ENCODE results near the gene HK1.

Gene HK1

DNA sequence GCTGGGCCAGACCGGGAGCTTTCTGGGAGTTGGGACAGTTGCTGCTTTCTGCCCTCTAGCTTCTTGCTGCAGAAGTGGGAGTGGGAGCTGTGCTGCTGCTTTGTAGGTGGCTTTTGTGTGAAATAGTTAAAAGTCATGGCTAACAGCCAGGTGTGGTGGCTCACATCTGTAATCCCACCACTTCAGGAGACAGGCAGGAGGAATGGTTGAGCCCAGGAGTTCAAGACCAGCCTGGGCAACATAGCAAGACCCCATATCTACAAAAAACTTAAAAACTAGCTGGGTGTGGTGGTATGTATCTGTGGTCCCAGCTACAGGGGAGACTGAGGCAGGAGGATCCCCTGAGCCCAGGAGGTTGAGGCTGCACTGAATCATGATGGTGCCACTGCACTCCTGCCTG, 124.8 kb downstream of the HK1 start:
- H2AFZ ChIP-seq (ENCODE audit: low read length, unreplicated experiment): no peak overlapping the region

GRCh38 chr10:69403519-69403918, 125.2 kb downstream of the HK1 start:
- Histone ChIP-seq H3K27me3 (ENCODE audit: insufficient read depth, low read length) (no peaks in the 10 kb centered on the region), H2AFZ (ENCODE audit: low read length, unreplicated experiment) (no peak overlapping the region), H3K27ac (ENCODE audit: low read depth, low read length) (peak overlapping the region; percentile 43), H3K79me2 (ENCODE audit: control insufficient read depth, insufficient read depth, low read length, unreplicated experiment) (no peaks in the 10 kb centered on the region), H3K36me3 (ENCODE audit: insufficient read depth, low read length) (peaks cover 5% of the 10 kb centered on the region; the same call in 1 of the 2 replicates), H3K4me3 (ENCODE audit: low read depth, low read length) (no peak overlapping the region), H3K4me1 (ENCODE audit: control insufficient read depth, insufficient read depth, low read length, unreplicated experiment) (peaks cover 46% of the 10 kb centered on the region)

More for the DNA sequence above, 124.8 kb downstream of the HK1 start:
- H3K4me1 ChIP-seq (ENCODE audit: control insufficient read depth, insufficient read depth, low read length, unreplicated experiment): peaks cover 47% of the 10 kb centered on the region
- no peaks in the 10 kb centered on the region for H3K79me2 ChIP-seq (ENCODE audit: control insufficient read depth, insufficient read depth, low read length, unreplicated experiment)
- H3K36me3 ChIP-seq (ENCODE audit: insufficient read depth, low read length): peaks cover 7% of the 10 kb centered on the region; the same call in 1 of the 2 replicates
- H3K27ac ChIP-seq (ENCODE audit: low read depth, low read length): no peak overlapping the region
- no peak overlapping the region for H3K4me3 ChIP-seq (ENCODE audit: low read depth, low read length)
- no peaks in the 10 kb centered on the region for H3K27me3 ChIP-seq (ENCODE audit: insufficient read depth, low read length)

DNA sequence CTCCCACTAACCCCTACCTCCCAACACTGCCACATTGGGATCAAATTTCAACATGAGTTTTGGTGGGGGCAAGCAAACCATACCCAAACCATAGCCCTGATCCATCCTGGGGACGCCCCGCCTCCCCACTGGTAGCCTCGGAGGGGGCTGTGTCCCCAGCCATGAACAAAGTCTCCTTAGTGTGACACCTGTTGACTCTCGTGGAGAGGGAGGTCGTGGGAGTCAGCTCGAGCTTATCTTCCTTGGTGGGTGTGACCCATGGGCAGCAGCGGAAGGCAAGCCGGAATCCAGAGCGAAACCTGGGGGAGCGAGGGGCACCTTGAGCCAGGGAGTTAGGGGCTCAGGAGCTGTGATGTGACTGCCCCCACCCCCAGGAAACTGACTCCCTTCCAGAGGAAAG, 126.5 kb downstream of the HK1 start:
- Histone ChIP-seq H3K79me2 (ENCODE audit: control insufficient read depth, insufficient read depth, low read length, unreplicated experiment) (no peaks in the 10 kb centered on the region), H3K36me3 (ENCODE audit: insufficient read depth, low read length) (no peaks in the 10 kb centered on the region), H2AFZ (ENCODE audit: low read length, unreplicated experiment) (no peak overlapping the region), H3K4me3 (ENCODE audit: low read depth, low read length) (no peak overlapping the region), H3K27me3 (ENCODE audit: insufficient read depth, low read length) (no peaks in the 10 kb centered on the region), H3K27ac (ENCODE audit: low read depth, low read length) (no peak overlapping the region; the same call in 1 of the 2 replicates), H3K4me1 (ENCODE audit: control insufficient read depth, insufficient read depth, low read length, unreplicated experiment) (peaks cover 51% of the 10 kb centered on the region)

GRCh38 chr10:69405221-69405620, 126.9 kb downstream of the HK1 start:
- no peaks in the 10 kb centered on the region for H3K79me2 ChIP-seq (ENCODE audit: control insufficient read depth, insufficient read depth, low read length, unreplicated experiment)
- no peak overlapping the region for H3K4me3 ChIP-seq (ENCODE audit: low read depth, low read length)
- H2AFZ ChIP-seq (ENCODE audit: low read length, unreplicated experiment): no peak overlapping the region
- no peaks in the 10 kb centered on the region for H3K27me3 ChIP-seq (ENCODE audit: insufficient read depth, low read length)
- no peaks in the 10 kb centered on the region for H3K36me3 ChIP-seq (ENCODE audit: insufficient read depth, low read length)
- H3K4me1 ChIP-seq (ENCODE audit: control insufficient read depth, insufficient read depth, low read length, unreplicated experiment): peaks cover 51% of the 10 kb centered on the region
- no peak overlapping the region; the same call in 1 of the 2 replicates for H3K27ac ChIP-seq (ENCODE audit: low read depth, low read length)

GRCh38 chr10:69406302-69406811, 128.1 kb downstream of the HK1 start:
- Histone ChIP-seq H2AFZ (ENCODE audit: low read length, unreplicated experiment) (no peak overlapping the region), H3K27ac (ENCODE audit: low read depth, low read length) (no peak overlapping the region), H3K4me1 (ENCODE audit: control insufficient read depth, insufficient read depth, low read length, unreplicated experiment) (peaks cover 51% of the 10 kb centered on the region), H3K4me3 (ENCODE audit: low read depth, low read length) (no peak overlapping the region), H3K36me3 (ENCODE audit: insufficient read depth, low read length) (no peaks in the 10 kb centered on the region), H3K27me3 (ENCODE audit: insufficient read depth, low read length) (no peaks in the 10 kb centered on the region), H3K79me2 (ENCODE audit: control insufficient read depth, insufficient read depth, low read length, unreplicated experiment) (no peaks in the 10 kb centered on the region)

DNA sequence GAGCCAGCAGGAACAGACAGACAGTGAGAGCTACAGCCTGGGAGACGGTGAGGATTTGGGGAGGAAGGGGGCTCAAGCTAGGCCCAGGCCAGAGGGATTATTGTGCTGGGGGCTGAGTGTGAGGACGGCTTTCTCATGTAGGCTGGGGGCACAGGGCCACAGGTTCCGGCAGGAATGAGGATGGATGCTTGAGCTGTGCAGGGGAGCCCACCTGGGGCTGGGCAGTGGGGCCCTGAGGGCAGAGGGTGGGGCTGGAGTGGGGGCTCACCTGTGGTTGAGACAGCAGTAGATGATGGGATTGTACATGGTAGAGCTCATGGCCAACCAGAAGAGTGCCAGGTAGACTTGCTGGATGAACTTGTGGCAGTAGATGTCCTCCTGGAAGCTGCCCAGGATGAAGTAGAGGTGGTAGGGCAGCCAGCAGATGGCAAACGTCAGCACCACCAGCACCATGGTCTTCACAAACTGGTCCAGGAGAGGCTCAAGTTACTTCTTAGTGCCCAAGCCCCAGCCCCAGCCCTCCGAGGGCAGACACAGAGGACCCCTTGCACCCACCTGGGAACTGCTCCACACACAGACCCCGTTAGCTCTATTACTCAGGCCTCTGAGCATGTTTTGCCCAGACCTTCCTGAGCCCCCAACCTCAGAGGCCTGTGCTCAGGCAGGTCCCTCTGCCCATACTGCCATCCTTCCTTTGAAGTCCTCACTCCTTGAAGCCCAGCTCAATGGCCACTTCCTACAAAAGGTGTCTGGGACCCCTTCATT, 128.7 kb downstream of the HK1 start:
- Histone ChIP-seq H3K27ac (ENCODE audit: low read depth, low read length) (no peak overlapping the region), H3K4me1 (ENCODE audit: control insufficient read depth, insufficient read depth, low read length, unreplicated experiment) (peaks cover 51% of the 10 kb centered on the region), H3K79me2 (ENCODE audit: control insufficient read depth, insufficient read depth, low read length, unreplicated experiment) (no peaks in the 10 kb centered on the region)

DNA sequence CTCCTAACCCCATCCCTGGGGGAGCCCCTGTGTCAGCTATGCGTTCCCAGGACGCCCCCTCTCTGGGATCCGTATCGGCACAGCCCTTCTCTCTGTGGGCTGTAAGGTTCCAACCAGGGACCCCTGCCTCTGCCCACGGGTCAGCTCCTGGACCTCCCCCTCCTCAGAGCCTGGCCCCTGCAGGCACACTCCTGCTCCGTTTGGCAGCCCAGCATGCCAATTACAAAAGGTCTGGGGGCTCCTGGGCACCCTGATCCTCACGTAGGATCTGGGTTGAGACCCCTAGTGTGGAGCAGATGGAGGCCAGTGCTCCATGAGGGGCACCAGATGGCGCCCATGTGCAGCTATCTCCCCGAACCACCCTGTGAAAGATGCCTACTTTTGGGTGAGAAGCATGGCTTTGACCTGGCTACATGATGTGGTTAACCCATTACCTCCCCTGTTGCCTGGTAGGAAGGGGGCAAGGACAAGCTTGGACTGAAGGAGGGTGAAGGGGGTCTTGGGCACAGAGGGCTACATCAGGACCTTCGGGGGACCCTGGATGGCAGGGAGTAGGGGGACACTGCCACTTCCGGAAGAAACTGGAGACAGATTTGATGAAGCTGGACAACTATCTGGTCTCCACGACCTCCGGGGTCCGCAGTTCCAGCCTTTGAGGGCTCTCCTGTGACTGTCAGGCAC, 129.5 kb downstream of the HK1 start:
- no peaks in the 10 kb centered on the region for H3K79me2 ChIP-seq (ENCODE audit: control insufficient read depth, insufficient read depth, low read length, unreplicated experiment)
- H3K27ac ChIP-seq (ENCODE audit: low read depth, low read length): no peak overlapping the region
- H2AFZ ChIP-seq (ENCODE audit: low read length, unreplicated experiment): no peak overlapping the region
- no peaks in the 10 kb centered on the region for H3K36me3 ChIP-seq (ENCODE audit: insufficient read depth, low read length)
- no peak overlapping the region for H3K4me3 ChIP-seq (ENCODE audit: low read depth, low read length)
- peaks cover 49% of the 10 kb centered on the region for H3K4me1 ChIP-seq (ENCODE audit: control insufficient read depth, insufficient read depth, low read length, unreplicated experiment)
- no peaks in the 10 kb centered on the region for H3K27me3 ChIP-seq (ENCODE audit: insufficient read depth, low read length)

More for the DNA sequence above, 128.7 kb downstream of the HK1 start:
- Histone ChIP-seq H3K27me3 (ENCODE audit: insufficient read depth, low read length) (no peaks in the 10 kb centered on the region), H3K36me3 (ENCODE audit: insufficient read depth, low read length) (no peaks in the 10 kb centered on the region), H3K4me3 (ENCODE audit: low read depth, low read length) (no peak overlapping the region), H2AFZ (ENCODE audit: low read length, unreplicated experiment) (no peak overlapping the region)

GRCh38 chr10:69408318-69409175, 130.3 kb downstream of the HK1 start:
- H2AFZ ChIP-seq (ENCODE audit: low read length, unreplicated experiment): peak overlapping the region; percentile 72

DNA sequence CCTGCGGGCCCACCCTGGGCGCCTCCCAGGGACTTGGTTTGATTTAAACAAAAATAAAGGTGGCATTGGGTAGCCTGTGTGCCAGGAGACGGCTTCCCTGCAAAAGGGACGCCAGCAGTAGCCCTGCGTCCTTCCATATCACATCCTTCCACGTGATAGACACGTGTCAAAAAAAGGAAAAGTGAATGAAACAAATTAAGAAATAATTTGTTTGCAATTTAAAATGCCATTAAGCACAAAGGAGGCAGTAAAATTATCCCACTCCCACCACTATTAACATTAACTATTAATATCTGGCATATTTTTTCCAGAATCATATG, 130.8 kb downstream of the HK1 start:
- no peaks in the 10 kb centered on the region for H3K27me3 ChIP-seq (ENCODE audit: insufficient read depth, low read length)
- H3K27ac ChIP-seq (ENCODE audit: low read depth, low read length): peak overlapping the region; percentile 32; the same call in 1 of the 2 replicates
- H3K36me3 ChIP-seq (ENCODE audit: insufficient read depth, low read length): no peaks in the 10 kb centered on the region
- H3K4me1 ChIP-seq (ENCODE audit: control insufficient read depth, insufficient read depth, low read length, unreplicated experiment): peaks cover 36% of the 10 kb centered on the region
- H3K4me3 ChIP-seq (ENCODE audit: low read depth, low read length): peak overlapping the region; percentile 70
- H2AFZ ChIP-seq (ENCODE audit: low read length, unreplicated experiment): peak overlapping the region; percentile 72
- H3K79me2 ChIP-seq (ENCODE audit: control insufficient read depth, insufficient read depth, low read length, unreplicated experiment): no peaks in the 10 kb centered on the region

More at GRCh38 chr10:69408318-69409175, 130.3 kb downstream of the HK1 start:
- Histone ChIP-seq H3K79me2 (ENCODE audit: control insufficient read depth, insufficient read depth, low read length, unreplicated experiment) (no peaks in the 10 kb centered on the region), H3K27ac (ENCODE audit: low read depth, low read length) (peak overlapping the region; percentile 32; the same call in 1 of the 2 replicates), H3K27me3 (ENCODE audit: insufficient read depth, low read length) (no peaks in the 10 kb centered on the region), H3K4me3 (ENCODE audit: low read depth, low read length) (peak overlapping the region; percentile 70), H3K36me3 (ENCODE audit: insufficient read depth, low read length) (no peaks in the 10 kb centered on the region), H3K4me1 (ENCODE audit: control insufficient read depth, insufficient read depth, low read length, unreplicated experiment) (peaks cover 42% of the 10 kb centered on the region)

DNA sequence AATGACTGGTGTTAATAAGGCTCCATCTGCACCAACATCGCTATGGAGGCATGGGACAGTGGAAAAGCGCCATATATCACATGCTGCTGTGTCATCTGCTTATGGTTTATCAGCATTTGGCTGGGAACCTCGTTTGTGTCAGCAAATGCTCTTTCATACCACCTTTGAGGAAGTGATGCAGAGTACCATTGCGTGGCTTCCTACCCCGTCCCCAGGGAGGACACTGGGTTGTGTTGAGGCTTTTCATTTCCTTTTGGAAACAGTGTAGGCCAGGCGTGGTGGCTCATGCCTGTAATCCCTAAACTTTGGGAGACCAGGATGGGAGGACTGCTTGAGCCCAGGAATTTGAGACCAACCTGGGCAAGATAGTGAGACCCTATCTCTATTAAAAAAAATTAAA, 131.7 kb downstream of the HK1 start:
- H3K4me3 ChIP-seq (ENCODE audit: low read depth, low read length): no peak overlapping the region
- H3K36me3 ChIP-seq (ENCODE audit: insufficient read depth, low read length): no peaks in the 10 kb centered on the region
- H2AFZ ChIP-seq (ENCODE audit: low read length, unreplicated experiment): no peak overlapping the region
- no peaks in the 10 kb centered on the region for H3K79me2 ChIP-seq (ENCODE audit: control insufficient read depth, insufficient read depth, low read length, unreplicated experiment)
- no peak overlapping the region for H3K27ac ChIP-seq (ENCODE audit: low read depth, low read length)
- no peaks in the 10 kb centered on the region for H3K27me3 ChIP-seq (ENCODE audit: insufficient read depth, low read length)
- H3K4me1 ChIP-seq (ENCODE audit: control insufficient read depth, insufficient read depth, low read length, unreplicated experiment): peaks cover 28% of the 10 kb centered on the region
